Activated CD4-positive, alpha-beta T cell treated with anti-CD3 and anti-CD28 coated beads, Interleukin-2, Interleukin-6, amounts not matched to agents 100 ng/mL and 50 ng/mL, durations not matched to agents 16 hours and 8 hours (primary cell): ENCODE measurements around the gene ZNF611.
"Not testable (repeated sequence)": the region's sequence is repeated elsewhere in the genome, so short reads cannot be mapped to it uniquely, and the experiment has no call there.

Experiments used
- DNase-seq: peaks from one replicate; pipeline ENCODE4 v3.0.0-alpha.2; 2020

Gene ZNF611

GRCh38 chr19:52675239-52675638 lies 59.6 kb downstream of the ZNF611 start:
- DNase-seq: not testable (repeated sequence)

- no peak for DNase-seq
Measured at GRCh38 chr19:52673014-52673413, 61.8 kb downstream of the ZNF611 start.

DNA sequence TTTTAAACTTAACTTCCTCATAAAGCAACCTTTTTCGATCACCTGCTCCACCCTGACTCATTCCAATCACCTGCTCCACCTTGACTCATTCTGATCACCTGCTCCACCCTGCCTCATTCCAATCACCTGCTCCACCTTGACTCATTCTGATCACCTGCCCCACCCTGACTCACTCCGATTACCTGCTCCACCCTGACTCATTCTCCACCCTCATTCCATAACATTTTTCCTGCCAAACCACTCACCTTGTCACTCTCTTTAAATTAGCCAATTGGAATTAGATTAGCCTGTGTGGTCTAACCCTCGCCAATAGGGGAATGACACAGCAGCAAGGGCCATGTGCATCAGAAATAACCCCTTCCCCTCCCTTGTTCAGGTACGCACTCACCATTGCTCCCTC lies 64.8 kb downstream of the ZNF611 start:
- no peak for DNase-seq

DNA sequence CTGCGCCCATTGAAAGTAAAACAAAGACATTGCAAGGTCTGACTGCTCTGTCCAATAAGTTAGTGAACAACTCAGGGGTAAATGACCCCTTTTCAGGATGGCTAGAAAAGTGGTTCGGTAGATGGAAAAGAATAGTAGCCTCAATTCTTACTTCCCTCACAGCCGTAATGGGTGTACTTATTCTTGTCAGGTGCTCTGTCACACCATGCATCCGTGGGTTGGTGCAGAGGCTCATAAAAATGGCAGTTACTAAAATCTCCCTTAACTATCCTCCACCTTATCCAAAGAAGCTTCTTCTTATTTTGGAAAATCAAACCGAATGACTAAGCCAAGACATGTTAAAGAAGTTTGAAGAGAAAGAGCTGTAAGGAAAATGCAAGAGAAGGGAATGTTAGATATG lies 65.3 kb downstream of the ZNF611 start:
- DNase-seq: no peak

DNA sequence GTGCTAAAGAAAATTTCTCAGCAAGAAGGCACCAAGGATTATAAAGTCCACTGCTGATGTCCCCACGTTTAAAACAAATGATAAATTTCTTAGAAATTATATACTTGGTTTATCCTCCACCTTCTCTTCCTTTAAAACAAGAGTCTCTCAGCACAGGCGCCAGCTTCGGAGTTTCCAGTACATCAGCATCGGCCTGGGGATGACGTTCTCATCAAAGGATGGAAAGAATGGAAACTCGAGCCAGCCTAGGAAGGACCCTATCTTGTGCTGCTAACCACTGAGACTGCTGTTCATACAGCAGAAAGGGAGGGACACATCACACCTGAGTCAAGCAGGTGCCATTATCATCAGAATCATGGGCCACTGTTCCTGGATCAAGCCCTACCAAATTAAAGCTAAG lies 66.9 kb downstream of the ZNF611 start:
- DNase-seq: no peak

- no peak for DNase-seq
Measured at GRCh38 chr19:52666506-52666905, 68.3 kb downstream of the ZNF611 start.

DNA sequence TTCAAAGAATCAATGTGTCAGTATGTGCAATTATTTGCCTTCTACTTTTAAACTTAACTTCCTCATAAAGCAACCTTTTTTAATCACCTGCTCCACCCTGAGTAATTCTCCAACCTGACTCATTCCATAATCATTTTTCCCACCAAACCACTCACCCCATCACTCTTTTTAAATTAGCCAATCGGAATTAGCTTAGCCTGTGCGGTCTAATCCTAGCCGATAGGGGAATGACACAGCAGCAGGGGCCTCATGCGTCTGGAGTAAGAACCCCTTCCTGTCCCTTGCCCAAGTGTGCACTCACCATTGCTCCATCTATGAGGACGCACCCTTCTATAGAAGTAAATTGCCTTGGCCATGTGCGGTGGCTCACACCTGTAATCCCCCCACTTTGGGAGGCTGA lies 69.3 kb downstream of the ZNF611 start:
- DNase-seq: no peak

DNA sequence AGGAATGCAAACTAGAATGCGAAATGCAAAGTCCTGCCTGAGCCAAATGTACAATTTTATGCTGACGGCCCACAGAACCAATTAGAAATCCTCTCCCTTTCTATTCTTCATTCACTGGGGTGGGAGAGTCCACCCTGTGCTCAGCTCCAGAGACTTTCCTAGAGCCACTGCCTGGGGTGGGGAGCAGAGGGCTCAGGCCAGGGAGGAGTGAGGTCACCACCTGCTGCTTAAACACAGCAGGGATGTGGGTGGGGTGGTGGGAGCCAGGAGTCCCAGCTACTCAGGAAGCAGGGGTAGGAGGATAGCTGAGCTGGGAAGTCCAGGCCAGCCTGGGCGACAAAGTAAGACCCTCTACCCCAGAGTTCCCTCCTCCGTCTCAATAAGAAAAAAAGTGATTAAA lies 69.8 kb downstream of the ZNF611 start:
- DNase-seq: no peak

DNA sequence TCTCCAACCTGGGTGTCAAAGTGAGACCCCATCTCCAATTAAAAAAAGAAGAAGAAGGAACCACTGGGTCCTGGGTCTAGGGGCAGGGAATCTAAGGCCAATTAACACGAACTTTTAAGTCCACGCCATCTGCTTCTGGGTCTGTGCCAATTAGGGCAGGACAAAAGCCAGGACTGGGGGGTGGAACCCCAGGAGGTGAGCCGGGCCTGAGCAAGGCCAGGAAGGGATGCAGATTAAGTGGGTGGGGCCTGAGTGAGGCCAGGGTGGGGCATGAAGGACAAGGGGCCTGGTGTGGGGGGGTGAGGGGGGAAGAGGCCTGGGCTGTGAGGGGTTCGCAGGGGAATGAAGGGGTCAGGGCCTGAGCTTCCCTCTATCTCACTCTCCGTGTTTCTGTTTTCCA lies 70.4 kb downstream of the ZNF611 start:
- DNase-seq: no peak

GRCh38 chr19:52662631-52663030 lies 72.2 kb downstream of the ZNF611 start:
- DNase-seq: no peak

DNA sequence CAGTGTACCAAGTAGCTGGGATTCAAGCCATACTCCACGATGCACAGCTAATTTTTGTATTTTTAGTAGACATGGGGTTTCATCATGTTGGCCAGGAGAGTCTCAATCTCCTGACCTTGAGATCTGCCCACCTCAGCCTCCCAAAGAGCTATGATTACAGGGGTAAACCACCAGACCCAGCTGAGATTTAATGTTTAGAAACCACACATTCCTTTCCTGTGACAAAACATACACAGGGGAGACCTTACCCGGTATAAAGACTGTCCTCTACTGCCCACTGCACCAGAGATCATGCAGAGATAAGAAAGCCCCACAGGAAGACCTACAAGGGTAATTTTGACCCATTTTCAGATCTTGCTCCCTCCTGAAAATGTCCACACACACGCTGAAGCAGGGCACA lies 73.9 kb downstream of the ZNF611 start:
- DNase-seq: no peak

DNA sequence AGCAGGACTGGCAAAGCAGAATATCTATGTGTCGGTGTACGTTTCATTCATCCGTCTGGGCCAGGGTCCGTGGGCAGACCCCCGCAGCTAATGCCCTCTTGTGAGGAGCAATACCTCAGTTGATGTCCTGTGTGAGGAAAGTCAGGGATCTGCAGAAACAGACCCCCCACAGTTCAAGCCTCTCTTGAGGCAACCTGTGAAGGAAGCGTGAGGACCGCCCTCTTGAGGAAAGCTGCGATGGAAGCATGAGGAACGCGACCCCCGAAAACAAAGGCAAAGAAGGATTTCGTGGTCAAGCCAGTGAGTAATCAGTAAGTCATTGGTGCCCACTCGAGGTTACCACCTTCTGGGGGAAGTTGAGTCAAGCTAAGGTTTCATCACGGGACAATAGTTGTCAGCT lies 75.8 kb downstream of the ZNF611 start:
- DNase-seq: no peak

GRCh38 chr19:52658595-52658994 lies 76.2 kb downstream of the ZNF611 start:
- DNase-seq: no peak

GRCh38 chr19:52653161-52653560 lies 81.7 kb downstream of the ZNF611 start:
- DNase-seq: no peak
